HEK293T (cell line): ENCODE data around the gene TRAM2.

Source experiments
- ARNT ChIP-seq: fragments of 450-650 bp; IDR thresholded peaks from 2 replicates; pipeline ENCODE4 v1.6.1; 2017; ENCODE audit warnings: mild to moderate bottlenecking
- FOXM1 ChIP-seq: fragments of 450-650 bp; IDR thresholded peaks from 2 replicates; pipeline ENCODE4 v1.6.1; 2017; ENCODE audit warnings: mild to moderate bottlenecking, borderline replicate concordance
- SP1 ChIP-seq: fragments of 450-650 bp; IDR thresholded peaks from 2 replicates; pipeline ENCODE4 v1.6.1; 2017
- TARDBP ChIP-seq: fragments of 450-650 bp; IDR thresholded peaks from 2 replicates; pipeline ENCODE4 v1.6.1; 2016
- ZNF384 ChIP-seq: fragments of 450-650 bp; IDR thresholded peaks from 2 replicates; pipeline ENCODE4 v1.6.1; 2016

DNA sequence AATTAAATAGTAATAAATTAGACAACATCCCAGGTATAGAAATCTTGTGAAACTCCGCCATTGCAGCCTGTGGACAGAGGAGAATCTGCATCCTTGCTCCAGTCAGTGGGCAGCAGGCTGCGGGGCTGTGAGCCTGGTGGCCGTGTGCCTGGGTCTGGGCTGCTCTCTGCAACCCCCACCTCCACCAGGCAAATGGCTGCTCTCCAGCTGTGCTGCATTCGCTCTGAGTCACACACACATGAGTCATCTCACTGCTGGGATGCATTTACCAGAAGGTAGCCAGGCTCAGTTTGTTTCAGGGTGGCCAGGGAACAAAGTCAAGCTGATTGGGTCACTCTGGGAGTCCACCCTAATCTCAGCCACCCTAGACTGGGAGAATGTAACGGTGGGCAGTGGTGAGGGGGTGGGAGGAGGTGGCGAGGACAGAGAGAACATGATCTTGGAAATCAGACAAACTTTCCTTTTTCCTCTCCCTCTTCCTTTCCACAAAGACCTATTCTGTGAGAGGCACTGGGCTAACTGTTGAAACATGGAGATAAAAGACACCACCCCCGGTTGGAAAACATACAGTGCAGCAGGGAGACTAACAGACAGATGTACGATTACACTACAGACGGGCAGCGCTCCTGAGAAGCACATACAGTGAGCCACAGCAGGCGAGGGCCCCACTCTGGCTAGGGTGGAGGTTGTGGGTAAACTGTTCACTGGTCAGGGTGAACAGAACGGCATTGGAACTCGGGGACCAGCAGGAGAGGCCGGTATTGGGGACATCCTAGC is 59.2 kb downstream of the TRAM2 start:
- TF ChIP-seq ARNT (no peak), SP1 (no peak), FOXM1 (no peak), ZNF384 (no peak), TARDBP (no peak)
